Stimulated activated CD8-positive, alpha-beta memory T cell treated with anti-CD3 and anti-CD28 coated beads, Interleukin-4, amount 100 ng/mL, for 1 hour (primary cell): Measurements from ENCODE around the gene UNC119.

Experiments used
- DNase-seq, 2 donors: peaks; one replicate each; pipeline ENCODE4 v3.0.0-alpha.2; 2020; ENCODE audit warnings: low read depth in 2 of 2, low spot score in 1 of 2

The UNC119 gene

DNA sequence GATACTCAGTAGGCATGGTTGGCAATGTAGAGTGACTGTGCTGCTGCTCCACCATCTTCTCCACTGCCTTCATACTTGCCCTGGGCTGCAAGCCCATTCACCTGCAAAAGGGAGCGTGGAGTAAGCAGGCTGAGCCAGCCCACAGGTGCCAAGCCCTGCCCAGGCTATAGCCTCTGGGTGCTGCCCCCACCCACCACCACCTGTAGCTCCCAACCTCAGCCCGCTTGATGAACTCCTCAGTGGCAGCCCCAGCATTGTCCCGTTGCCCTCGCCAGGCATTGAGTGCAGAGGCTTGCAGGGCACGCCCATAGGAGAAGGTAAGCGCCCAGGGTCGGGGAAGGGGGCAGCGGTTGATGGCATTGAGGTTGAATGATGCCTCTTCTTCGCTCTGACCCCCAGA lies 21.1 kb upstream of the UNC119 start:
- DNase-seq: no peak

DNA sequence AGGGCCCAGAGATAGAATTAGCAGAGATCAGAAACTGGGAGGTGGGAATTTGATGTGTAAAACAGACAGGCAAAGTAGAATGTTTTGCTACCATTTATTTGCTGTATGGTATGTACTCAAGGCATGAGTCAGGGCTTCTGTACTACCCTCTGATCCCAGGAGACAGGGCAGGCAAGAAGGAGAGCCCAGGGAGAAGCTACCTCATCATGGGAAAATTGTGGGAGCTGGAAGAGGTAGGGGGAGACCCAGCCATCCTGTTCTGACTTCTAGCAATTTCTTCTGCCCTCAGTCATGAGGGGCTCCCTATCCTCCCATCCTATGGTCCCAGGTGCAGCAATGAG lies 20.6 kb upstream of the UNC119 start:
- DNase-seq: no peak

DNA sequence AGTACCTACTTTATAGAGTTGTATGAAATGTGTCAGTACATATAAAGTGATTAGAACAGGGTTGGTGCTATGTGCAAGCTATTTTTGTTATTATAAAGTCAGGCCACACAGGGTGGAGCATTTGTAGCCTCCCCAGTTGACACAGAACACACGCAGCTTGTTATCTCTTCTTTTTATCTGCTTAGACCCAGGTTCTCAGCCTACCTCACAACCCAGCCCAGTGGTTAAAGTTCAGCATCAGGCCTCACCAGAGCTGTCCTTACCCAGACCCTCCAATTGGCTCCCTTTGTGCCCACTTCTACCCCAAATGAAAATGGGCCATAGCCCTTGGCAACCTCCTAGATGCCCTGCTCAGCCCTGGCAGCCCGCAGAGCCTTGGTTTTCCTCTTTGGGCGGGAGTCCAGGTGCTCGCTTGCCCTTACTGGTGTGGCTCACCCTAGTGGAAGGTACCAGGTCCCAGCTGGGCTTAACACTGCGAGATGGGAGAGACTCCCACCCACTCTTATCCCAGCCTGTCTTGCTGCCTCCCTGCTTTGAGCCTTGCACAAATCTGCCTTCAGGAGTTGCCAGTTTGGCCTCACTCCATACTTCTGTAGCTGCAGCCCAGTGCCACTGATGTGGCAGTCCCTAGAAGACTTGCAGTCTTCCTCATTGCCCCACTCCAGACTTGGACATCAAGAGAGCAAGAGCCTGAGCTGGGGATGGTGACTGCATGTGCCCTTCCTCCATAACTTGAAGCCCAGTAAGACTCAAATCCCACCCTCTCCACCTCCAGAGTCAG lies 20.0 kb upstream of the UNC119 start:
- DNase-seq: no peak

DNA sequence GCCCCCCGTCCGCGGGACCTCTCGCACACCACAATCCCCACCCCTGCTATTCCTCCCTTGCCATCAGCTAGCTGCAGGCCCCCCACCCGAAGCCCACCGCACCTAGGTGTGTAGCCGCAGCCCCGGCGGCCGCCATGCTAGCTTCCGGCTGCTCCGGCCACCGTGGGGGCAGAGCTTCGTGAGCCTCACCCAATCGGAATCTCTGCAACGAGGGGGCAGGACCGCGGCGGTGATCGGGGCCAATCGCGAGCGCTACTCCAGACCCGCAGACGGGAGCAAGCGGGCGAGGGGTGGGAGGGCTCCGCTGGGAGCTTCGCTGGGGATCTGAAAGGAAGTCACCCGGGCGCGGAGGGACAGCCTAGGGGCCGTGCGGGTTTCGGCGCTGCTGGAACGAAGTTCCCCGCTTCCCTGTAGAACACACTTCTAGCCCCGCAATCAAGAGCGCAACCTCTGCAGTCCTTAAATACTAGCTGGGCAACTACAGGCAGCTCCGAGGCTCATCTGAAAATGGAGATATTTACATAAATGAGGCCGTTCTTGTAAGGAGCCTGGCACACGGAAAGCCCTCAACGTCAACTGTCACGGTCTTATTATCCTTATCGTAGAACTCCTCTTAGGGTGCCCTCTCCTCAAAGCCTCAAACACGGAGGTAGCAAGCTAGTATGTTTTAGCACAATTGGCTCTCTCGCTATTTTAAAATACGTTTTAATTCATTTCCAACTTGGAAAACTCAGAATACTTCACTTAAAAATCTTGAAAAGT lies 19.1 kb upstream of the UNC119 start, which contains the start of gene PIGS:
Gene PIGS, minus strand, starts transcription at position 164 of the 762 bp plus-strand sequence. Its CDS starts 28 bp downstream, at position 136.
- DNase-seq: peak; percentile 78 to 84

DNA sequence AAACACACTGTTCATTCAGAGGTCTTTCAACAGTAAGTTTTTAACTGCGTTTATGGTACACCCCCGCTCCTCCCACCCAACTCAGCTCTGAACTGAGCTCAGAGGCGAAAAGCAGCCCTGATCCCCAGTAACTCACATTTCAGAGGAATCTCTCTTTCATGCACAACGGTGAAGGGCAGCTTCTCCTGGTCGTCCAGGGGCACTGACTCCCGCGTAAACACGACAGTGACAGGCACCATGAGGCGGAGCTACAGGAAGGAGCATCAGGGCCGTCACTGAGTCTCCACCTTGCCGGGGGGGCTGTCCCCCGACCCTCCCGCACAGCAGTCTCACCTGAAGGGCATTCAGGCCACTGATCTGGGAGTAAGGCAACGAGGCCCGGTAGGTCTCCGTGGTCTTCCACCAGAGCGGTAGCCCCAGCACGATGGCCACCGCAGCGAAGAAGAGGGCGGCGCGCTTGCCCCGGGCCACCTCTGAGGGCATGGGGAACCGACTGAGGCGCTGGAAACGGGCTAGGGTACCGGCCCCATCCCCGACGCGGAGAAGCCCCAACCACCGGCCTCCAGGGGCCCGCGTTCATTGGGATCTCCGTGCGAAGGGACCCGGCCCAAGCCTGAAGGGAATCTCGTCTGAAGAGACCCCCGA lies 18.4 kb upstream of the UNC119 start:
- no peak for DNase-seq

DNA sequence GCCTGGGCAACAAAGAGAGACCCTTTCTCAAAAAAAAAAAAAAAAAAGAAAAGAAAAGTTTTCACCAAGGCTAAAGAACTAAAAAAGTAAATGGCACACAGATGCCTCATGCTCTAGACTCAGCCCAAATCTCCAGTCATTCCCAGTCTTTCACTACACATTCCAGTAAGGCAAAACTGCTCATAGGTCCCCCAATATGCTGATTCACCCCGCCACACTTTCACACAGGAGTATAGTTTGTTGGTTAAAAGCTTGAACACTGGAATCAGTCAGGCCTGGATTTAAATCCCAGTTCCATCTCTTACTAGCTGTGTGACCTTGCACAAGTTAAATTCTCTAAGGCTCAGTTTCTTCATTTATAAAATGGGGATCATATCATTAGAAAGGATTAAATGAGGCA lies 17.0 kb upstream of the UNC119 start:
- DNase-seq: no peak

DNA sequence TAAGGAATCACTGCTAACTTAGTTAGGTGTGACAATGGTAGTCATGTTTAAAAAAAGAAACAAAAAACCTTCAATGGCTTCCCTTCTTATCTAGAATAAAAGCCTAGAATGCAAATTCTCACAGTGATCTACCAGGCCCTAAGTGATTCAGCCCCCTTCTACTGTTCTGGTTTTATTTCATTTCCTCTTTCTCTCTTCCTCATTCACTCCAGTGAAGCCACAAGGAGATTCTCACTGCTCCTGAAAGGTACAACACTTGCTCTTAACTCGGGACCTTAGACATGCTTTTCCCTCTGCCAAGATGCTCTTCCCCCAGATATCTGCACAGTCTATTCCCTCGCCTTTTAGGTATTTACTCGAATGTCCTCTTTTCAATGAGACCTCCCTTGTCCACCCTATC lies 15.2 kb upstream of the UNC119 start:
- no peak for DNase-seq

DNA sequence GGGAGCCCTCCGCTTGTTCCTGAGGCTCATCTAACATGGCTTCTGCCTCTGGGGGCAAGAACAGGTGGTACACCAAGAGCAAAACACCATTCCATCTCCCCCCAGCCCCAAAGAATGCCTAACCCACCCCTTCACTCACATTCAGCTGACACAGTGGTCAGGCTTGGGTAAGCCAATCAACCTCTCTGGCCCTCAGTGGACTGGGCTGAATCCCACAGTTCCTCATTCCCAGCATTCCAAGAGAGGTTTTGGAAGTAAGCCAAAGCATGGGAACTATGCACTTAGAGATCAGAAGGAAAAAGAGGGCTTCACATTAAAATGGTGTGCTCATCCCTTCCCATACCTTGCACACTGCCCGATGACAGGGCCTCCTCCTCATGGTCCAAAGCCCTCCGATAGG lies 11.1 kb upstream of the UNC119 start:
- no peak for DNase-seq

DNA sequence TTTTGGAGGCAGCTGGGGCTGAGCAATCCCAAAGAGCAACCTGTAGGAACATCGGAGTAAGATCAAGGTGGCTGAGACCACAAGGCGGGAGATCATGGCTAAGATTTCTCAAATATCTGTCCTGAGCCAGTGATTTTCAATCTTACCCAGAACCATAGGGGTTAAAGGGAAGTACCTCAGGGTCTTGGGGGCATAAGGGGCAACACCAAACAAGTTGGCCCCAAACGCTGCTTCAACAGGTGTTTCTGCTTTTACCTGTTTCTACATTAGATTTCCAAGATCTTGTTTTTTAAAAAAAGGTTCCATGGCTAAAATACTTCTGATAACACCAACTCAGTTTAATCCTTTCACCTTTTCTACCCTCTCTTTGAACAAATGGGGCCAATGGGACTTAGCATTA lies 2.6 kb upstream of the UNC119 start:
- DNase-seq: no peak

DNA sequence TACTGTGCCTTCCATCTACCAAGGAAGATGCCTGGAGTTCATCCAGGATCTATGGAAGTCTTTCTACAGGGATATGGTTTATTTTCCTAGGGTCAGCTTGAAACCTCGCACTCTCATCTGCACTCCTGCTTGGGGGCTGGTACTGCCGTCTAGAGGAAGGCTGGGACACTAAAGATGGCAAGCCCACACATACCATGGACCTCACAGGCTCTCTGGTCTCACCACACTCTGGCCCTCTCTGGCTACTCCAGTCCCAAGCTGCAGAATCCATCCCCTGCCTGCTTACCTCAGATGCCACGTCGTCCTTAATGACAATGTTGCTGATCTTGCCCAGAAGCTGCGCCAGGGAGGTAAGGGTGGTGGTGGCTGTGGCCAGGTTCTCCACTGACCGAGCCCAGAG lies 2.1 kb upstream of the UNC119 start:
- DNase-seq: no peak

DNA sequence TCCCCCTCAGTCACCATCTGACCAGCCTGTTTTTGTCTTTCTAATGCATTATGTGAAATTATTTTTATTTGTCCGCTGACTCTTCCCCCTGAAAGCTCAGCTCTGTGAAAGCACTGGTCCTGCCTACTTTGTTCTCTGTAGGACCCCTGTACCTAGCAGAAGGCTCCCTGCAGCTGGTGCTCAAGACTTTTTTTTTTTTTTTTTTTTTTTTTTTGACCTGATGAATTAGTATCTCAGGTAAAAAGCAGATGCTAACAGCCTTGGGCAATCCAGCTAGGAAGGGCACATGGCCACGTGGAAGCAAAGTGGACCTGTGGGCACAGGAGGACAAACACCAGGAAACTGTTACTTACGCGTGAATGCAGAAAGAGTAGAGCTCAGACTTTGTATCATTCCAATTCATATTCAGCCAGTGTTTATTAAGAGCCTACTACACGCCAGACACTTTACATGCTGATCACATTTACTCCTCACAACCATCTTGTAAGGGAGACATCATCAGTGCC lies 629 bp upstream of the UNC119 start:
- DNase-seq: no peak

DNA sequence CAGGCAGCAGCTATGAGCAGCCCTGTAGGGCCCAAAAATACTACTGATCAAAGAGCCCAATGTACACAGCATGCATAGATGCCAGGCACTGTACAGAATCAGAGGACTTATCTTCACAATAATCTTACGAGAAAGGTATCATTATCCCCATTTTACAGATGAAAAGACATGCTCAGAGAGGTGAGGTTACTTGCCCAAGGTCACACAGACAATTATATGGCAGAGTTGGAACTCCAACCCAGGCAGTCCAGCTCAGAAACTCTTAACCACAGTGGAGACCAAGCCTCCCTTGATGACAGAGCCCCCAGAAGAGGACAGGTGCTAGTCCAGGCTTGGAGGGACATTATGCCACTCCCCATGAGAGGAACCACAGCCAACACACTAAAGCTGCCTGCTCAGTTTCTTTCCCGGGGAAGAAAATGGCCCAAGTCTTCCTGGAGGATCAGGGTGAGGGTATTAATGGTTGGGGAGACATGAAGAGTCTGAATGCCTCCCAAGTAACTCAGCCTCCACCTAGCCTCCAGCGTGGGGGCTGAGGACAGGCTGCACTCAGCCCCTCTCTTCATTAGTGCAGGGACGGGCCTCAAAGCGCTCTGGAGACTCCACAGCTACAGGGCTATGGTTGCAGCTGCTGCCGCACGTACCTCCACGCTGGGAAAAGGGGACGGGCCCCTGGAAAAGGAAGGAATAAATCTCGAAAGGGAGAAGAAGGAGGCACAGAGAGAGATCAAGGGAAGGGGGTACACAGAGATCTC lies 826 bp downstream of the UNC119 start:
- no peak for DNase-seq

DNA sequence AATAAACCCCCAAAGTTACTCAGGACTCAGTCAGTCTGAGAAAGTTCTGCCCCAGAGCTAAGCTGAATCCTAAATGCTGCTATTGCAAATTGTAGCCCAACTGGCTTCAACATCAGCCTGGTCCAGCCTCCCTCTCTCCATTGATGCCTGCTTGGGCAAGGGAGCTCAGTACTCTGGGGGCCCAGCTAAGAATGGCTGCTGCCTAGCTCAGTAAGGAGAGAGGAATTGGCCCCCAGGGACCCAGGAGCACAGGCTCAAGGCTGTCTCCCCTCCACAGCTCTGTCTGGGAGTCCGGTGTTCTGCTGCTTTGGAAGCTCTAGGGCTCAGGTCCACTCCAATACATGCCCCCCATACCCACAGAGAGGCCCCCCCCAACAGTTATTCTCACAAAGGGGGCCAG lies 1.6 kb downstream of the UNC119 start:
- DNase-seq: no peak

DNA sequence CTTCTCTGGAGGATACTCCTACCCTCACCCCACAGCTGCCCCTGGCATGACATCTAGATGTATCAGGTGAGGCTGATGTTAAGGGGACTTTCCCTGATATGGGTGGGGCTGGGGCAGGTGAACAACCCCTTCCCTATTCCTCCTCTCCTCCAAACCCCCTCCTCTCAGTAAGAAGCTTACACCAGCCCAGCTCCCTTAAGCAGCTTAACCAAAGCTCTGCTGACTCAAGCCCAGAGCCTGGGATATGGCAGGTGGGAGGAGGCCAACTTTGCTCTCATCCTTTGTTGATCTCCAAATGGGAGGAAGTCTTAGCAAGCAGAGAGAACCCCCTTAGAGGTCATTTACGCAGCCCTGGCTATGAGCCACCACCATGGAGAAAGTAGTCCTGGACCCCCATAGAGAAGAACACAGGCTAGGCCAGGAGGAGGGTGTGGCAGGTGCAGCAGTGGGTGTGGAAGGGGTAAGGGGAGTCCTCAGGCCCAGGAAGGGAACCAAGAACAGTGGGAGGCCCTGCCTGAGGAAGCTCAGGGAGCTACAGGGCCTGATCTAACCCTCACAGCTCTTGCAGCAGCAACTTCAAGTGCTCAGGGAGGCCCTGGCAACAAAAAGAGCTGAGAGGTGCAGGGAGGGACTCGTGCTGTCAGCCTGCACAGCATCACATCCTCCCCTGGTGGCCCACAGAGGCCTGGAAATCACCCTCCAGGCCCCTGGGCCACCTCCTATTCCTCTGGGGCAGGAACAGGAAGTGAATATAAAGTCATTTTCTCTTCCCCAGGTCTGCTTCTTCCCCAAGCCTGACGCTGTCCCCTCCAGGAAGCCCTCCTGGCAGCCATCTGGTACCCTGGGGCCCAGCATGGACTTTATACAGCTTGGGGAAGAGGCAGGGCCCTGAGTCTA lies 2.9 kb downstream of the UNC119 start:
- DNase-seq: peak in 1 of 2 donors; percentile 25

DNA sequence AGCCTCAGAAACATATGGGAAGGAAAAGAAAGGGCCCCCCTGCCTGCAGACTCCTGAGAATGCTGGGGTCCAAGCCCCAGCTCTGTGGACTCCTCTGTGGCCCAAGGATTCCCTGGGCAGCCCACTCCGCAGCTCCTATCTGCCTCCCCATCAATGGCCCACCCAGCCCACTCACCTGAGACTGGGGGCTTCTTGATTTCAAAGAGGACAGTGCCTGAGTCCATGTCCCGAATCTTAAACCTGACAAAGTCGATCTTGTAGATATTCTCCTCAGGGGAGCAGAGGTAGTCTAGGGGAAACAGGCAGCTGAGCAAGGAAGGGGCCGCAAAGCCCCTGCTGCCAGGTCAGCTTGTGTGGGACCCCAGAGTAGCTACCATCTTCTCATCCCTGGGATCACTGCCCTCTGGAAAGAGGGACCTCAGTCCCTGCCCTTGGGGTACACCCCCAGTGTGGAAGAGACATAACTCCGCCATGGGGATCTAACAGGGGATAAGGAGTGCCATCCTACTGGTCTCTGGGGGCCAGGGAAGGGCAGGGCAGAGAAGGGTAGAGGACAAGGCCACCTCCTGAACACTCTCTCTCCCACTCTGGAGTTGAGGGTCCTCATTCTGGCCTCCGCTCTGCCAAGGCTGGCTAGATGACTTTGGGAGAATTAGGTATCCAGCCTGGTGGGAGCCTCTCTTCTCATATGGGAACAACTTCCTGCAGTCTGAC lies 3.9 kb downstream of the UNC119 start:
- no peak for DNase-seq

DNA sequence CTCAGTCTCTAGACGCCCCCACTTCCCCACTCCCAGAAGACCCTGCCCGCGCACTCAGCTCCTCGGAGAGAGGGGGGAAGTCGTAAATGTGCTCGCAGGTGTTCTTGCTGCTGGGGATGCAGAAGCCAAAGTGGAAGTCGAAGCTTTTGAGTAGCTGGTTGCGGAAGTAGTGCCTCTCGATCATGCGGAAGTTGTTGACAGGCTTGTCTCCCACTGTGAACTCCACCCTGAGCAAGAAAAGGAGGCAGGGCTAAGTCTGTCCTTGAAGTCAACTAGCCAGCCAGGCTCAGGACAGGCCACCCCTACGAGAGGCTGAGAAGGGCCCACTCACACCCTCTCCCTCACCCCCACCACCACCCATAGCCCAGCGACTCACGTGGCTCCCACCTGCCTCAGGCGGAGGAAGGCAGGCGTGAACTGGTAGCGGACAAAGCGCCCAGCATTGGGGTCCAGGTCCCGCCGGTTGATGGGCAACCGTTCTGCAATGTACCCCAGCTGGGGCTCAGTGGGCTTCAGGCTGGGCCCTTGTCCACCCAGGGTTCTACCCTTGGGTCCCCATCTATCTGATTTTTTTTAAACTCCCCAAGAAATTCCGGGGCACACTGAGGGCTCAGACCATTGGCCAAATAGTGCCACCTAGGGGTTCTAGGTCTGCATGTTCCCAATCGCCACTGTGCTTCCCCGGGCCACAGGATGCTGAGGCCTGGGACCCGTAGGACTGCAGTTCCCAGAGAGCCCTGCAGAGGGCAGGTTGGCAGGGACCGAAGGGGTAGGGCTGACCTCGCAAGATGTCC lies 4.6 kb downstream of the UNC119 start:
- peak in 1 of 2 donors; percentile 33 for DNase-seq

DNA sequence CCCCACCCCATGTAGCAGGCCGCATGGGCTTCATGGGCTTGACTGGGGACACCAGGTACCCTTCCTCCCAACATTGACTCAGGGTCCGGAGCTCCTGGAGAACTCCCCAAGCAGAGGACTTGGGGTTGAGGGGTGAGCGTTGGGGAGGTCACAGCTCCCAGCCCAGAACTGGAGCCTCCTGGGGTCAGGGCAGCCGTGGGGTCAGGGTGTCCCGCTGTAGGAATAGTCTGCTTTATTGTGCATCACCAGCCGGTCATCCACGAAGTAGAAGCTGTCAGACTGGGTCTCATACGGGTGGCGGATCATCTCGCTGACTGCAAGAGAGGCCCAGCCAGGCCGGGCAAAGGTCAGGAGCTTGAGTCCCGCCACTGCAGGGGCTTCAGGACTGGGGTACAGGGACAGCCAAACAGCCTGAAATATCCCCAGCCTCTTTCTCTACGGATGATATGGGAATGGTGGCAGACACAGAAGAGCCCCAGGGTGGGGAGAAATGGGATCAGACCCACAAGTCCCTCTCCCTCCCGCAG lies 5.3 kb downstream of the UNC119 start:
- DNase-seq: no peak

DNA sequence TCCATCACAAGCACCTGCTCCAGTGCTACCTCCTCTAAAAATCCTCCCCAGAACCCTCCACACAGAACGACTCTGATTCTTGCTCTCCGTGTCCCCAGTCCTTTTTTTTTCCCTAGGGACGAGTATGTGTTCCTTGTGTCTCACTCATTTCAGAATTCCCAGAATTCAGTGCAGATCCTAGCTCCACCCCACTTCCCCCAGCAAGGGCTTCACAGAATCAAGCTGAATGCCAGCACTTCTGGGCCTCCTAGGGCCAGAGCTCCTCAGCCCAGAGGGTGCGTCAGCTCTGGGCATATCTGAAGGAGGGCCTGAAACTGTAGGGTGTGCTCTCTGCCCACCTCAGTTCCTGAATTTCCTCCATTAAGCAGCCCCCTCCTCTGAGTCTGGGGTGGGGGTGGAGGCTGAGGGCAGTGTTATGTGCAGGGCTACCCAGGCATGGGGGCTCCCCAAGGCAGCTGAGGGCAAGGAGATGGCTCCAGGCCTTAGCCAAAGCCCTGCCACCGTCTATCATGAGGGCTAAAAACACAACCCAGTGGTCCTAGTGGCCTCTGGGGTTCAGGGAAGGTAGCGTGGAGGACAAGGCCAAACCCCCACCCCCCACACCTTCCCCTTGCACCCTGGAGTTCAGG lies 6.5 kb downstream of the UNC119 start:
- DNase-seq: no peak
